GM18951 (cell line): ENCODE results near the gene VWA5A.
A peak's percentile ranks its signal among the peaks of the same experiment; 100 is the strongest.

Experiments used
- POLR2A ChIP-seq: IDR thresholded peaks from 4 replicates; pipeline ENCODE4 v1.6.1; 2011; ENCODE audit warnings: mild to moderate bottlenecking; ENCODE audit not compliant: insufficient read length, insufficient read depth; ENCODE audit errors: extremely low read depth
- in situ Hi-C: fragments of 300-500 bp; cut with MboI; formaldehyde crosslinking; loops from one replicate; pipeline ENCODE4 v1.12.0; 2022; ENCODE audit warnings: low sequenced_read_pairs, mixed read lengths, inconsistent platforms; ENCODE audit not compliant: unreplicated experiment

The VWA5A gene, protein sequence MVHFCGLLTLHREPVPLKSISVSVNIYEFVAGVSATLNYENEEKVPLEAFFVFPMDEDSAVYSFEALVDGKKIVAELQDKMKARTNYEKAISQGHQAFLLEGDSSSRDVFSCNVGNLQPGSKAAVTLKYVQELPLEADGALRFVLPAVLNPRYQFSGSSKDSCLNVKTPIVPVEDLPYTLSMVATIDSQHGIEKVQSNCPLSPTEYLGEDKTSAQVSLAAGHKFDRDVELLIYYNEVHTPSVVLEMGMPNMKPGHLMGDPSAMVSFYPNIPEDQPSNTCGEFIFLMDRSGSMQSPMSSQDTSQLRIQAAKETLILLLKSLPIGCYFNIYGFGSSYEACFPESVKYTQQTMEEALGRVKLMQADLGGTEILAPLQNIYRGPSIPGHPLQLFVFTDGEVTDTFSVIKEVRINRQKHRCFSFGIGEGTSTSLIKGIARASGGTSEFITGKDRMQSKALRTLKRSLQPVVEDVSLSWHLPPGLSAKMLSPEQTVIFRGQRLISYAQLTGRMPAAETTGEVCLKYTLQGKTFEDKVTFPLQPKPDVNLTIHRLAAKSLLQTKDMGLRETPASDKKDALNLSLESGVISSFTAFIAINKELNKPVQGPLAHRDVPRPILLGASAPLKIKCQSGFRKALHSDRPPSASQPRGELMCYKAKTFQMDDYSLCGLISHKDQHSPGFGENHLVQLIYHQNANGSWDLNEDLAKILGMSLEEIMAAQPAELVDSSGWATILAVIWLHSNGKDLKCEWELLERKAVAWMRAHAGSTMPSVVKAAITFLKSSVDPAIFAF

DNA sequence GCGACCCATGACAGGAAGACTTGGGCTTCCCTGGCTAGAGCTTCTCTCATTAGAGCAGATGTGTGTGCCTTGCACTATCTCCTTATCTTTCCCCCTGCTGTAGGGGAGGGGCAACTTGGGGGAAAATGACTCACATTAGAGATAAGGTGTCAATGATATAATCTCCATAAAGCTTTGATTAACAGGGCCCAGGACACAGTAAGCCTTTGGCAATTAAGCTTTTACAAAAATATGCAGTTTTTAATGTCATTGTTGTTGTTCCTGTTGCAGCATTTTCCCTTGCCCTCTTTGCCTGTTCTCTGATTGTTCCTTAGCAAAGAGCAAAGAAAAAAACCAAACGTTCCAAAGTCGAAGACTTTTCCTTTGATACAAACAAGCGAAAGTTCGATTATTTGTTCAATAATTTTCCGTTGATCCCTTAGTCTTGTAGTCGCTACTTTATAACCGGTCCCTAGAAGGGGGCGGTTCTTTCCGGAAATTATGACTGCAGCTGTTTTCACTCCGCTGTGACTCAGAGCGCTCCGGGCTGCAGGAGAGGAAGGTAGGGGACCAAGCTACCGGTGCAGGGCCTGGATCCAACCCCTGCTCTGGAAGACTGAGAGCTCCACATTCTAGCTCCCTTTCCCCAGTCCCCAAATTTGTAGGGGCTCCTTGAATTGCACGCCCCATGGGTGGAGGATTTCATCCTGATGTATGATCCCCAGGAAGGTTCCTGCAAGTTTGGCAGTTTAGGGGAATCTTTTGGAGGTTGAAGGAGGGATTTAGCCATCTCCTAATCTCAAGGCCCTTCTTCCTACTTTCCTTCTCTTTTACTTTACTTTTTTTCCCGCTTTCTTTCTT is at the start of gene VWA5A:
VWA5A (plus strand) TSS at position 509 of the 840 bp plus-strand sequence. CDS start 2,062 bp downstream, outside the sequence.
- TF ChIP-seq POLR2A, result peak; percentile 61
- in situ Hi-C loops, result no loop called here

DNA sequence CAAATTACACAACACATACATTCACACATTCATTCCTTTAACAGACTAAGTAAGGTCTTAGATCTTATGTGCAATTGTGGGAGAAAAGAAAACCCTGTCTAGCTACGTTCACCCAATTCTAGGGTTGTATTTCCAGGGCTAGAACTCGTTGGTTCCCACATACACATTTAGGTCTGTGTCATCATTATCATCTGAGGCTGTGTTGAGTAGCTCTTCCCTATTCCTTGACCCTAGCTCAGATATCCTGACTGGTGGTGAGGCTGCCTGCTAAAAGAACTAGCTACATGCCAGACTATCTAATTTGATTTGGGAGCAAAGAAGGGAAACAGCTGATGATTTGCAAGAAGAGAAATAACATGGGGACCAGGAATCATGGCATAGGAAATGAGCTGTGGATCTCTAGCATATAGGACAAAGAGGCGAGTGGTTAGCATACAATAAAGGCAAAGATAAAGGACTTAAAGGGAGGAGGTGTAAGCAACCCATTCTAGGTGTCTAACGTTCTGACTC is 46.6 kb upstream of the VWA5A start:
- in situ Hi-C loops, result no loop called here
- TF ChIP-seq POLR2A, result no peak

DNA sequence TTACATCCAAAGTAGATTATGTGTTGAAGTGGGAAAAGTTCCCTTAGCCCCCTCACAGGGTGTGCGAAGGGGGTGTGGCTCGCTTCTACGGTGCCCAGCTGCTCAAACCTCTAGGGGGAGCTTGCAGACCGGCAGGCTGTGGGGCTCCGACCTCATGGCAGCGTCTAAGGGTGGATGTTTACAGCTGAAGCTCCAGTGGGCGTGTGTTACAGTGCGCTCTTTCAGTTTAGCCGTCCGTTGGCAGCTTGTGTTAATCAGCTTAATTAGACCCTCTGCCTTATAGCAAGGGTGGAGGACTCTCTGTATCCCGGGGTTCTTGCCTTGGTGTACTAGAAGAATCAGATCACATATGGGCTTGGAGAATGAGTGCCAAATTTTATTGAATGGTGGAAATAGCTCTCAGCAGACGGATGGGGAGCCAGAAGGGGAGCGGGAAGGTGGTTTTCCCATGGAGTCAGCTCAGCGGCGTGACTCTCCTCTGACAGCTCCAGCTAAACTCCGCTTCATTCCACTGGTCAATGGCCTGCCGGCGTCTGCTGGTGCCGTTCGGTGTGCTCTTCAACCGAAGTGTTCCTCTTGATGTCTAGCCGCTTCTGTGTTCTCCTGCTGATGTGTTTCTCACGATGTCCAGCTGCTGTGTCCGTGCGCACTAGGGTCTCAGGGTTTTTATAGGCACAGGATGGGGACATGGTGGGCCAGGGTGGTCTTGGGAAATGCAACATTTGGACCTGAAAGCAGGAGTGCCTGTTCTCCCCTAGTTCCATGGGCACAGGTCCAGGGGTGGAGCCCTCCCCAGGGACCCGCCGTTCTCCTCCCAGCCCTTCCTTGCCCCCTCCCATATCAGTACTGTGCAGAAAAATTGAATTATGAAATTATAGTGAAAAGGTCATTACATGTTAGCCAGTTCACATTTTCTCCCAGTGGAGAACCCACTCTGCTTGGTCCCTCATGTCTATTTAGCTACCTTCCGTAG is 45.5 kb upstream of the VWA5A start:
- in situ Hi-C loops, result no loop called here
- TF ChIP-seq POLR2A, result no peak

DNA sequence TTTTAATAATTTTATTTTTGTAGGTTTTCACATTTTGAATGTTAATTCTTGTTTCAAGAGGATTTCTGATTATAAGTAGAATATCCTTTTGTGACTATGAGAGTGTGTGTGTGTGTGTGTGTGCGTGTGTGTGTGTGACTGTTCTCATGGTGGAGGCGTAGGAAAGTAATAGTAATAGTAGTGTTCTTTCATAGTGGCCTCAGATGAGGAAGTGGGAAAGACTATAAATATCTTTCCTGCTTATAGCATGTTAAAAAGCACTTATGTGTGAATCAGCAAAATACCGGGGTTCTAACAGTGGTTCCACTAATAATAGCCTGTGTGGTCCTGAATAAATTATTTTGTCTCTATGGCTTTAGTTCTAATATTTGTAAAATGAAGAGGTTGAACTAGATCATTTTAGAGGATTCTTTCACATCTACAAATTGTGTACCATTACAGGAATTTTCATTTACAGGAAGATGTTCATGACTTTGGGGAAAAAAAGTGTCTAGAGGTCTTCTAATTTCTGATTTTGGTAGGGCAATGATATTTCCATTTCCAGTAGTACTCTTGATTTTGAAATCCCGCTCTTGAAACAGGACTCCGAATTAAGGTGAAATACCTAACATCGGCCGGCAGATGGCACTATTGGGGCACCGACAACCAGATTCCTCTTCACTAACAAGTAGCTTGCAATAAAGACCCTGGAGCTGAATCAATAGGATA is 44.2 kb upstream of the VWA5A start:
- in situ Hi-C loops, result no loop called here
- TF ChIP-seq POLR2A, result no peak

DNA sequence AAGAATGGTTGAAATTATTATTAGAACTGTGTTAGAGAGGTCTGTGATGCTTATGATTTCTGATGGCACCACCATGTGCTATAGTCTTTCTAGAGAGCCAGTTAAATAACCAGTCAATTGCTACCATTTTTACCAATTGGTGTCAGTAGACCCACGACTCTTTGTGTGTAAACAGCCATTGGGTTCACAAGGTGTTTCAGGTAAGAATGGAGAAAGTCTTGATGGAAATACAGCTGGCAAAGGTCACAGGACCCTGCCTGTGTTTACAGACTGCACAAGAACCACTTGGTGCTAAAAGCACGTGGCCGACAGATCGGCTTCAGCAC is 43.7 kb upstream of the VWA5A start:
- TF ChIP-seq POLR2A, result no peak
- in situ Hi-C loops, result no loop called here

DNA sequence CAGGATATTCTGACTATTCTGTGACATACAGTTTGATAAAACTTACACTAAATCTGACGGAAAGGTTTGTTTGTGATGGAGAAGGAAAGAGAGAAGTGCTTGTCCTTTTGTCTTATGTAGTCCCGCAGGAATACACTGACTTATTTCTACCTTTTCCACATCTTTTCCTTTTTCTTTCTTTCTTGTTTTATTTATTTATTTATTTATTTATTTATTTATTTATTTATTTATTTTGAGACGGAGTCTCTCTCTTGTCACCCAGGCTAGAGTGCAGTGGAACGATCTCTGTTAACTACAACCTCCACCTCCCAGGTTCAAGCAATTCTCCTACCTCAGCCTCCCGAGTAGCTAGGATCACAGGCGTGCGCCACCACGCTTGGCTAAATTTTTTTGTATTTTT is 43.1 kb upstream of the VWA5A start:
- no peak for TF ChIP-seq POLR2A

DNA sequence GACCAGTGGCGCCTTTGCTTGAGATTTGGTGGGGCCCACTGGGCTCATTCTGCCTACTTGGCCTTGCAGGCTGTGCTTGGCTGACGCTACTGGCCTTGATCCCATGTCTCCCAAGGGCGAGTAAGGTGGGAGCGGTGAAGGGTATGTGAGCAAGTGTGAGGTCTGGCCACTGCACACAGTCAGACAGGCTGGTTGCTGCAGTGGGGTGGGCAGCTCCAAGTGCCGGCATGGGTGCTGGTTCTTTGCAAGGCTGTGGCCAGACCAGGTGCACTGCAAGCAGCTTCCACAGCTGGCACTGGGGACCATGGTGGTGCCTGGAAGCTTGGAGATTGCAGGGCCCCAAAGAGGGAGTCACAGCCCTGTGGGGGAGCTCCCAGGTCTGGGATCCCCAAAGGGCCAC is 40.7 kb upstream of the VWA5A start:
- TF ChIP-seq POLR2A, result no peak

More for the DNA sequence above, 43.1 kb upstream of the VWA5A start:
- in situ Hi-C loops, result no loop called here

DNA sequence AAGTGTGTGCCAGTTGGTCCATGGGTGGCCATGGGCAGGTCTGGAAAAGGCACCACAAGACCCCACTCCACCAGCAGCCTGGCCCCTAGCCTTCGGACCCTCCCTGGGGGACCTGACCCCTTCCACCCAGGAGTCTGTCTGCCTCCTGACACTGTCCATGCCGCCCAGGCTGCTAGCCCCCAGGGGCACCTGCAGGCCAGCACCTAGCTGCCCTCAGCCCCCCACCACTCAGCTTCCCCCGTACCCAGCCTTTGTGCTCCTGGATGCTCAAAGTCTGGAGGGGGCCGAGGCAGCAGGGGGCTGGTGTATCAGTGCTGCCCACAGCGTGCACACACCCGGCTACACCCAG is 39.8 kb upstream of the VWA5A start:
- no peak for TF ChIP-seq POLR2A
- in situ Hi-C loops, result no loop called here

More for the DNA sequence above, 40.7 kb upstream of the VWA5A start:
- in situ Hi-C loops, result no loop called here

DNA sequence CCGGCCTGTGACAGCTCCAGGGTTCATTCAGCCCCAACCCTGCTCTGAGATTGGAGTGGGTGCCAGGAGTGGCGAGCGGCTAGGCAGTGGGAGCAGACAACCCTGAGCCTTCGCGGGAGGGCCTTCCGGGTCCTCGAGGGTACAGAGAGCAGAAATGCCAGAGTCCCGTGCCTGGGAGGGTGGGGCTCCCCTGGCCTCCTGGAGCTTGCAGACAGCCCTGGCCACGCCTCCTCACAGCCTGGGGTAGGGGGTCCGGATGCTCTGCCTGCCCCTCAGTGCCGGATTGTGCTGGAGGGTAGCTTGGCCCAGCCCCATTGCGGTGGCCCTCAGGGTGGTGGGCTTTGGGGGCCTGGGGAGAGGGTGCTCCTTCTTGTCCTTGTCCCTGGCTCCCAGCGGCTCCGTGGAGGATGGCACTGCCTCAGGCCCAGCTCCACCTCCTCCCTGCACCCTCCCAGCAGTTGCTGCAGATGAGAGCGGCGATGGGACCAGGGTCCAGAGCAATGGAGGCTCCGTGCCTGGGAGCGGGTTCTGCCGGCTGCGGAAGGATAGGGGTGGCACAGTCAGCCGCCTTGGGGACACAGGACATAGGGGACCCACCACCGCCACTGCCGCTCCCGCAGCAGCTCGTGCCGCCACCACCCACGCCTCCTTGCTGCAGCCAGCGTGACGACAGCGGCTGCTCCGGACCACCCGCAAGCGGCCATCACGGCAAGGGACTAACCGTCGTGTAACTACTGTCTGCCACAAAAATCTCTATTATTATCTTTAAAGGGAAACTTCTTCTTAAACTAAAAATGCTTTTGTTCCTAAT is 39.2 kb upstream of the VWA5A start:
- no peak for TF ChIP-seq POLR2A
- in situ Hi-C loops, result no loop called here

DNA sequence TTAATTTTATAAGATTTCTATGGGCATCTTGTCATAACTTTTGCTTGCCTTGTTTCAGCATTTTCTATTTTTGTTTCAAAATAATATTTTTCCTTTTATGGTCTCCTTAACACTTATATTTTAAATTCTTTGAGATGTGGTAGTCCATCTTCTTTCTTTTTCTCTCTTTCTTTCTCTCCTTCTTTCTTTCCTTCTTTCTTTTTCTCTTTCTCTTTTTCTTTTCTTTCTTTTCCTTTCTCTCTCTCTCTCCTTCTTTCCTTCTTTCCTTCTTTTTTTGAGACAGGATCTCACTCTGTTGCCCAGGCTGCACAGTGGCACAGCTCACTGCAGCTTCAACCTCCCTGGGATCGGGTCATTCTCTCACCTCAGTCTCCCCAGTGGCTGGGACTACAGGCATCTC is 38.0 kb upstream of the VWA5A start:
- TF ChIP-seq POLR2A, result no peak
- in situ Hi-C loops, result no loop called here

DNA sequence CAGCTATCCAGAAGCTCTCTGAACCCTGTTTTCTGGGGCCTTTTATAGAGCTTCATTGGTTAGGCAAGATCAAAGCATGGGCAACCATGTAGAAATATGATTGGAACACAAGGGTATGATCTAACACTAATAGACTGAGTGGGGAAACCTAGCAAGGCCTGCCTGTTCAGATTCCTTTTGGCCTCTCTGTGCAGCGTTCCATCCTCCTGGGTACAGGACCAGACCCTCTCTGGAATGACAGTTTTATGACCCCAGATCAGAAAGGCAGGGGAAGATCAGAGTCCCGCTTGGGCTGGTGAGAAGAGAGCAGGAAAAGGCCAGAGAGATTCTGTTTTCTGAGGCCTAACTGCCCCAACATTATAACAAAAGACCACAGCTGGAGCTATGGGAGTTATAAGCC is 36.7 kb upstream of the VWA5A start:
- no peak for TF ChIP-seq POLR2A
- in situ Hi-C loops, result no loop called here
